Esophagus squamous epithelium (tissue), 5 donors: Measurements from ENCODE around the gene CAPN5. TPM values are rescaled to one million over a fixed set of nuclear protein-coding genes. Genes with fewer than 3 reads are reported as not detected.

Experiments used
- DNase-seq: peaks from one replicate; lab custom pipeline; 2025; lab: John Stamatoyannopoulos, UW
- H3K27ac ChIP-seq, 4 donors: fragments of 200-600 bp; sonication (generic); one replicate each; pipeline ENCODE4 v1.5.1; 2016 to 2019; ENCODE audit warnings: mild to moderate bottlenecking in 1 of 4
- H3K27me3 ChIP-seq, 4 donors: fragments of 200-600 bp; sonication (generic); 1 replicate in 3 of 4; 2 replicates in 1 of 4; pipeline versions ENCODE4 v1.5.1 to v1.6.0; 2017 to 2021; ENCODE audit warnings: antibody characterized with exemption in 1 of 4
- H3K36me3 ChIP-seq, 3 donors: fragments of 200-600 bp; sonication (generic); one replicate each; pipeline ENCODE4 v1.5.1; 2016 to 2019
- H3K4me1 ChIP-seq, 3 donors: fragments of 200-600 bp; sonication (generic); one replicate each; pipeline ENCODE4 v1.5.1; 2017 to 2019
- H3K4me3 ChIP-seq, 4 donors: fragments of 200-600 bp; sonication (generic); 1 replicate in 3 of 4; 2 replicates in 1 of 4; pipeline ENCODE4 v1.5.1; 2016 to 2019; ENCODE audit warnings: mild to moderate bottlenecking in 2 of 4, moderate library complexity in 1 of 4
- H3K9me3 ChIP-seq, 3 donors: fragments of 200-600 bp; sonication (generic); one replicate each; pipeline ENCODE4 v1.5.1; 2016 to 2019
- CTCF ChIP-seq, 6 experiments: fragments of 450-650 bp in 4 of 6; fragments of 200-600 bp in 2 of 6; sonication (generic) in 2 of 6; IDR thresholded peaks; one replicate each; pipeline ENCODE4 v1.5.1; 2016 to 2019; ENCODE audit warnings: antibody characterized with exemption in 6 of 6, mild to moderate bottlenecking in 4 of 6, moderate library complexity in 4 of 6
- POLR2A ChIP-seq, 4 donors: fragments of 450-650 bp; IDR thresholded peaks; one replicate each; pipeline ENCODE4 v1.6.1; 2017; ENCODE audit warnings: antibody characterized with exemption in 4 of 4, mild to moderate bottlenecking in 4 of 4, moderate library complexity in 3 of 4
- WGBS, 2 donors: methylation state at CpG; one replicate each; pipeline ENCODE4 v1.1.5; 2018; 5-methylcytosine and 5-hydroxymethylcytosine counted together
- intact Hi-C: fragments of 100-400 bp; cut with DNase I; formaldehyde crosslinking; loops from one replicate; pipeline ENCODE4 v1.15.0; 2022
- total RNA-seq, 4 donors: library from RNA; depleted of rRNA; stranded (reverse); fragments of >200 nt; gene quantifications; one replicate each; pipeline ENCODE4 v1.1.0, GENCODE V29; 2016
- donor health status: DM: yes; HTN: yes; CAD: no.

CAPN5 gene
- total RNA-seq, 4 donors from 2014 or later = 9.3 to 63.2 (median 13.5) TPM

DNA sequence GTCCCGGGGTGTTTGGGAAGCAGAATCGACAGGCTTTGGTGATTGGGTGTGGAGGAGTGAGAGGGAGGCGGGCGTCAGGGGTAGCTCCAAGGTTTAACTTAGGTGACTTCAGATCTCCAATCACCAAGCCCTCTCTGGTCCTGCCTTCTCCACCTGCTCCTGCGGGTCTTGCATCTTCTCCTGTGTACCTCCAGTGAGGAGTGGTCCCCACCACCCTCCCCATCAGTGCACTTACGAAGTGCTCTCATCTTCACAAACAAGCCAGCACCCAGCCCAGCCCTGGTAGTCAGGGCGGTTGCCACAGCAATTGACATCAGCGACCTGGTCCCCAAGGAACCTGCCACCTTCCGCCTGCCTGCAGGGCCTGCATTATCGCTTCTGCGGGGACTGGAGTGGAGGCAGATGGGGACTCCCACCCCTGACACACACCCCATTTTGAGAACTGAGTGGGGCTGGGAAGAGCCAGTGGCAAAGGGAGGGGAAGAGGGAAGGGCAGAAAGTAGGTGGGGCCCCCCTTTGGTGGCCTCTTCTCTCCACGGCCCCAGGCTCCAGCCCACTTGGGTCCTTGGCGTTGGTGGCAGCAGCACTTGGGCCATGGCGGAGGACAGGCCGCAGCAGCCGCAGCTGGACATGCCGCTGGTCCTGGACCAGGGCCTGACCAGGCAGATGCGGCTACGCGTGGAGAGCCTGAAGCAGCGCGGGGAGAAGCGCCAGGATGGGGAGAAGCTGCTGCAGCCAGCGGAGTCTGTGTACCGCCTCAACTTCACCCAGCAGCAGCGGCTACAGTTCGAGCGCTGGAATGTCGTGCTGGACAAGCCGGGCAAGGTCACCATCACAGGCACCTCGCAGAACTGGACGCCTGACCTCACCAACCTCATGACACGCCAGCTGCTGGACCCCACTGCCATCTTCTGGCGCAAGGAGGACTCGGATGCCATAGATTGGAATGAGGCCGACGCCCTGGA is 35.8 kb downstream of the CAPN5 start, which contains the start of gene OMP:
Gene OMP (plus strand): TSS at position 595 of the 965 bp plus-strand sequence. CDS start 0 bp downstream, at position 595.
- intact Hi-C loops = no loop called here
- H3K4me1 ChIP-seq = peaks cover 0 to 6% (median 3%) of the 10 kb centered on the region in 3 donors
- 81 to 89% methylated on average over 15 to 21 of the region's 37 CpGs for WGBS, 2 donors
- no peaks in the 10 kb centered on the region for H3K27me3 ChIP-seq
- DNase-seq = no peak
- TF ChIP-seq POLR2A (IDR thresholded peaks at IDR 0.05) (no peak), CTCF (IDR thresholded peaks at IDR 0.05) (no peak)
- peaks cover 0 to 22% (median 0%) of the 10 kb centered on the region in 3 donors for H3K36me3 ChIP-seq
- no peak within 1 kb of the TSS for H3K4me3 ChIP-seq
- no peaks in the 10 kb centered on the region for H3K9me3 ChIP-seq
- H3K27ac ChIP-seq = no peak within 1 kb of the TSS

DNA sequence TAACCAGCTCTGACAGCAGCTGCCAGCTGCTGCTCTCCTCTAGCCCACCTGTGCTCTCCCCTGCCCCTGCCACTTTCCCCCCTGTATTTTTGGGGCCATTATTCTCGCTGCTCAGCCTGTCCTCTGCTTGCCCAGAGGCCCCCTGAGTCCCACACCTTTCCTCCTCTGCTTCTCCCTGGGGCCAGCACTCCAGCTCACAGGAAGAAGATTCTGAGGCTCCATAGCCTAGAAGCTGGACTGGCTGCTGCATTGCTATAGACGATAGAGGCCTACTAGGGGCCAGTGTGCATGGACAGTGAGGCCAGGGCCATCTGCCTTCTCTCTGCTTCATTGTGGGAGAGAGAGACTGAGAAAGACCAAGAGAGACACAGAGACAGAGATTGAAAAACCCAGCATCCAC is 36.5 kb downstream of the CAPN5 start:
- intact Hi-C loops = no loop called here
- Histone ChIP-seq H3K4me3 (no peak overlapping the region), H3K27me3 (no peaks in the 10 kb centered on the region), H3K27ac (no peak overlapping the region), H3K36me3 (peaks cover 0 to 22% (median 0%) of the 10 kb centered on the region in 3 donors), H3K4me1 (peaks cover 0 to 14% (median 11%) of the 10 kb centered on the region in 3 donors), H3K9me3 (no peaks in the 10 kb centered on the region)
- 75 to 80% methylated on average over 1 of the region's 2 CpGs for WGBS, 2 donors
- no peak for DNase-seq
- TF ChIP-seq POLR2A (IDR thresholded peaks at IDR 0.05) (no peak), CTCF (IDR thresholded peaks at IDR 0.05) (no peak)

DNA sequence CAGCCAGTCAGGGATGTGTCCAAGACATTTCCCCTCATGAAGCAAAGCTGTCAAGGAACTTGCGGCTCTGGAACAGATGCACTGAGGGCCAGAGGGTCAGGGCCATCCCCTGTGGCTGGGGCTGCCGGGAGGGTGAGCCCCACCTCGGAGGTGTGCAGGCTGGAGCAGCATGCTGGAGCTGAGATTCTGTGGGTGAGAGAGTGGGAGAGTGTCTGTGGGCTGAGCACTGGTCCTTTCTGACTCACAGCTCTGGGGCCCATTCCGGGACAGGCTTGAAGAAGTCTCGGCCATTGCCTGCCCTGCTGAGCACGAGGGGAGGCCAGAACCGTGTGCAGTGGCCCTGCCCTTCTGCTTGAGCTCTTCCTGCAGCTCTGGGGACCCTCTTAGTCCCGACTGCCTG is 38.0 kb downstream of the CAPN5 start:
- 87% methylated on average over 8 of the region's 8 CpGs; no CpG with 5 or more reads in 1 of the 2 donors for WGBS, 2 donors
- no peaks in the 10 kb centered on the region for H3K9me3 ChIP-seq
- no peak overlapping the region for H3K4me3 ChIP-seq
- H3K27me3 ChIP-seq = no peaks in the 10 kb centered on the region
- intact Hi-C loops = no loop called here
- peaks cover 0 to 22% (median 0%) of the 10 kb centered on the region in 3 donors for H3K36me3 ChIP-seq
- no peak overlapping the region for H3K27ac ChIP-seq
- no peak for DNase-seq
- TF ChIP-seq POLR2A (IDR thresholded peaks at IDR 0.05) = no peak
- TF ChIP-seq CTCF (IDR thresholded peaks at IDR 0.05) = no peak
- H3K4me1 ChIP-seq = peaks cover 0 to 21% (median 16%) of the 10 kb centered on the region in 3 donors

DNA sequence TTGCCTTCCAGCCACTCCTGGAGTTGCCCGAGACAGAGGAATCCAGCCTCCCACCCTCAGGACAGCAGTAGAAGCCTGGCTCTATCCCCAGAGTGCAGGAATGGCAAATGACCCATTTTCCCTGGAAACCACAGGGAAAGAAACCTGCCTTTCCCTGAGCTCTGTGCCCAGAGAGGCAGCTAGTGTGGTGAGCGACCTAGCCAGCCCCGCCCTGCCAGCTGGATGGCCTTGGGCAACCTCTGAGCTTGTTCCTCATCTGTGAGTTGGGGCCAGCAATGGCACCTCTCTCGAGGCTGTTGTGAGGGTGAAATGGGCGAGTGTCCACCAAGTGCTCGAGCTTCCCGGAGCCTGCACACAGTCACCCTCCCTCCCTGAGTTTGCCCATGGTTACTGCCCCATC is 39.5 kb downstream of the CAPN5 start:
- Histone ChIP-seq H3K9me3 (no peaks in the 10 kb centered on the region), H3K4me1 (peaks cover 0 to 25% (median 19%) of the 10 kb centered on the region in 3 donors), H3K4me3 (no peak overlapping the region), H3K27ac (no peak overlapping the region), H3K27me3 (no peaks in the 10 kb centered on the region), H3K36me3 (peaks cover 0 to 22% (median 0%) of the 10 kb centered on the region in 3 donors)
- DNase-seq = no peak
- intact Hi-C loops = no loop called here
- TF ChIP-seq CTCF (IDR thresholded peaks at IDR 0.05) = no peak
- TF ChIP-seq POLR2A (IDR thresholded peaks at IDR 0.05) = no peak
- WGBS, 2 donors = 64% methylated on average over 6 of the region's 7 CpGs; no CpG with 5 or more reads in 1 of the 2 donors

GRCh38 chr11:77106759-77107158 is 40.0 kb downstream of the CAPN5 start:
- peaks cover 0 to 22% (median 0%) of the 10 kb centered on the region in 3 donors for H3K36me3 ChIP-seq
- 100% methylated on average over 2 of the region's 13 CpGs; no CpG with 5 or more reads in 1 of the 2 donors for WGBS, 2 donors
- H3K27me3 ChIP-seq = no peaks in the 10 kb centered on the region
- TF ChIP-seq CTCF (IDR thresholded peaks at IDR 0.05) (no peak), POLR2A (IDR thresholded peaks at IDR 0.05) (no peak)
- H3K4me3 ChIP-seq = no peak overlapping the region
- no peaks in the 10 kb centered on the region for H3K9me3 ChIP-seq
- H3K27ac ChIP-seq = no peak overlapping the region
- intact Hi-C loops = no loop called here
- DNase-seq = no peak
- H3K4me1 ChIP-seq = peaks cover 0 to 25% (median 19%) of the 10 kb centered on the region in 3 donors
